ENCODE data around the gene GPR21.

Gene GPR21

GRCh38 chr9:123033352-123033751 is at the start of gene GPR21:
GPR21 (plus strand) TSS chr9:123033667; CDS start chr9:123034567, 900 bp downstream.
- DNase-seq = no peak

GRCh38 chr9:122986010-122986409 is 47.5 kb upstream of the GPR21 start:
- DNase-seq = no peak

- no peak for DNase-seq
These were observed 45.3 kb upstream of the GPR21 start for GRCh38 chr9:122988141-122988540.

- no peak for DNase-seq
These were observed 44.4 kb upstream of the GPR21 start for GRCh38 chr9:122988920-122989621.

- DNase-seq = no peak
These were observed 42.1 kb upstream of the GPR21 start for GRCh38 chr9:122991370-122991830.

GRCh38 chr9:122996586-122996985 is 36.9 kb upstream of the GPR21 start:
- DNase-seq = no peak

GRCh38 chr9:122998448-122998847 is 35.0 kb upstream of the GPR21 start:
- DNase-seq = no peak

GRCh38 chr9:123000371-123001068 is 32.9 kb upstream of the GPR21 start:
- no peak for DNase-seq

- DNase-seq = no peak
These were observed 30.7 kb upstream of the GPR21 start for GRCh38 chr9:123002754-123003153.

GRCh38 chr9:123003466-123003865 is 30.0 kb upstream of the GPR21 start:
- no peak for DNase-seq

- DNase-seq = no peak
These were observed 27.5 kb upstream of the GPR21 start for GRCh38 chr9:123005964-123006363.

GRCh38 chr9:123007269-123007668 is 26.2 kb upstream of the GPR21 start:
- DNase-seq = no peak

GRCh38 chr9:123008909-123009308 is 24.6 kb upstream of the GPR21 start:
- DNase-seq = no peak

GRCh38 chr9:123011380-123011779 is 22.1 kb upstream of the GPR21 start:
- no peak for DNase-seq

- no peak for DNase-seq
These were observed 21.5 kb upstream of the GPR21 start for GRCh38 chr9:123011878-123012528.

GRCh38 chr9:123016631-123017030 is 16.8 kb upstream of the GPR21 start:
- no peak for DNase-seq

GRCh38 chr9:123020796-123021195 is 12.7 kb upstream of the GPR21 start:
- DNase-seq = no peak

GRCh38 chr9:123026425-123026824 is 7.0 kb upstream of the GPR21 start:
- DNase-seq = no peak

- no peak for DNase-seq
These were observed 6.0 kb upstream of the GPR21 start for GRCh38 chr9:123027517-123027916.

- DNase-seq = no peak
These were observed 5.3 kb upstream of the GPR21 start for GRCh38 chr9:123028136-123028535.

GRCh38 chr9:123028973-123029372 is 4.5 kb upstream of the GPR21 start:
- DNase-seq = no peak

- no peak for DNase-seq
These were observed 1.5 kb upstream of the GPR21 start for GRCh38 chr9:123031963-123032362.

- no peak for DNase-seq
These were observed 566 bp downstream of the GPR21 start for GRCh38 chr9:123033864-123034601.
